Measurements from ENCODE around the gene CRYBB1. TPM values are rescaled to one million over a fixed set of nuclear protein-coding genes. Genes with fewer than 3 reads are reported as not detected.

The CRYBB1 gene
- polyA plus RNA-seq, 1 experiment = not detected

- Histone ChIP-seq H3K27ac (ENCODE audit: low read depth, low read length) (no peak overlapping the region), H3K27me3 (ENCODE audit: control insufficient read depth, insufficient read depth, low read length) (no peaks in the 10 kb centered on the region), H3K4me3 (ENCODE audit: low read depth, low read length) (no peak overlapping the region), H3K9me3 (ENCODE audit: control insufficient read depth, insufficient read depth, low read length) (no peaks in the 10 kb centered on the region)
- TF ChIP-seq, protein P1, sequence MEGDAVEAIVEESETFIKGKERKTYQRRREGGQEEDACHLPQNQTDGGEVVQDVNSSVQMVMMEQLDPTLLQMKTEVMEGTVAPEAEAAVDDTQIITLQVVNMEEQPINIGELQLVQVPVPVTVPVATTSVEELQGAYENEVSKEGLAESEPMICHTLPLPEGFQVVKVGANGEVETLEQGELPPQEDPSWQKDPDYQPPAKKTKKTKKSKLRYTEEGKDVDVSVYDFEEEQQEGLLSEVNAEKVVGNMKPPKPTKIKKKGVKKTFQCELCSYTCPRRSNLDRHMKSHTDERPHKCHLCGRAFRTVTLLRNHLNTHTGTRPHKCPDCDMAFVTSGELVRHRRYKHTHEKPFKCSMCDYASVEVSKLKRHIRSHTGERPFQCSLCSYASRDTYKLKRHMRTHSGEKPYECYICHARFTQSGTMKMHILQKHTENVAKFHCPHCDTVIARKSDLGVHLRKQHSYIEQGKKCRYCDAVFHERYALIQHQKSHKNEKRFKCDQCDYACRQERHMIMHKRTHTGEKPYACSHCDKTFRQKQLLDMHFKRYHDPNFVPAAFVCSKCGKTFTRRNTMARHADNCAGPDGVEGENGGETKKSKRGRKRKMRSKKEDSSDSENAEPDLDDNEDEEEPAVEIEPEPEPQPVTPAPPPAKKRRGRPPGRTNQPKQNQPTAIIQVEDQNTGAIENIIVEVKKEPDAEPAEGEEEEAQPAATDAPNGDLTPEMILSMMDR (IDR thresholded peaks at IDR 0.05; ENCODE audit: low read depth, low read length) = no peak
- ChIA-PET POLR2A (no interaction called here), CTCF (no interaction called here)
- no peak for DNase-seq (ENCODE audit: low read depth, low spot score)
These were observed 47.7 kb downstream of the CRYBB1 start for GRCh38 chr22:26570115-26570514.

- DNase-seq (ENCODE audit: low read depth, low spot score) = no peak
- no peaks in the 10 kb centered on the region for H3K27me3 ChIP-seq (ENCODE audit: control insufficient read depth, insufficient read depth, low read length)
- CTCF ChIA-PET = no interaction called here
These were observed 49.6 kb downstream of the CRYBB1 start for GRCh38 chr22:26568207-26568706.

DNA sequence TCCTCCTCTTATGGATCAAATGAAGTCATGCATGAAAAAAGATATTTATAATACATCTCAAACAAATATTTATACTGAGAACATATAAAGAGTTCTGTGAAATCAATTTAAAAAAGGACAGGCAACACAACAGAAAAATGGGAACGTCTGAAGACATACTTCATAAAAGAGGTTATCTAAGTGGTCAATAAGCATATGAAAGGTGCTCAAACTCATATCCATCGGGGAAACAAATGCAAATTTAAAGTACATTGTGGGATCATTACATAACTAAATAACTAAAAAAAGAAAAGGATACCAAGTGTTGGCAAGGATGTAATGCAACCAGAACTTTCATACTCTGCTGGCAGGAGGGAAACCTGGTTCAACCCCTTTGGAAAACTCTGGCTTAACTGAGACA is 50.2 kb downstream of the CRYBB1 start:
- H3K9me3 ChIP-seq (ENCODE audit: control insufficient read depth, insufficient read depth, low read length) = no peaks in the 10 kb centered on the region
- no peak for DNase-seq (ENCODE audit: low read depth, low spot score)
- TF ChIP-seq, protein P1 (IDR thresholded peaks at IDR 0.05; ENCODE audit: low read depth, low read length) = no peak
- H3K4me3 ChIP-seq (ENCODE audit: low read depth, low read length) = no peak overlapping the region
- ChIA-PET POLR2A (interaction anchor here (0.5 kb wide), 1 partner anchor 15 kb away, joined by 3 read pairs; no protein-coding TSS in a partner anchor), CTCF (no interaction called here)
- H3K27me3 ChIP-seq (ENCODE audit: control insufficient read depth, insufficient read depth, low read length) = no peaks in the 10 kb centered on the region
- no peak overlapping the region for H3K27ac ChIP-seq (ENCODE audit: low read depth, low read length)

More at GRCh38 chr22:26568207-26568706, 49.6 kb downstream of the CRYBB1 start:
- POLR2A ChIA-PET = no interaction called here
- no peak overlapping the region for H3K27ac ChIP-seq (ENCODE audit: low read depth, low read length)
- TF ChIP-seq, protein P1 (IDR thresholded peaks at IDR 0.05; ENCODE audit: low read depth, low read length) = no peak
- no peaks in the 10 kb centered on the region for H3K9me3 ChIP-seq (ENCODE audit: control insufficient read depth, insufficient read depth, low read length)
- no peak overlapping the region for H3K4me3 ChIP-seq (ENCODE audit: low read depth, low read length)

DNA sequence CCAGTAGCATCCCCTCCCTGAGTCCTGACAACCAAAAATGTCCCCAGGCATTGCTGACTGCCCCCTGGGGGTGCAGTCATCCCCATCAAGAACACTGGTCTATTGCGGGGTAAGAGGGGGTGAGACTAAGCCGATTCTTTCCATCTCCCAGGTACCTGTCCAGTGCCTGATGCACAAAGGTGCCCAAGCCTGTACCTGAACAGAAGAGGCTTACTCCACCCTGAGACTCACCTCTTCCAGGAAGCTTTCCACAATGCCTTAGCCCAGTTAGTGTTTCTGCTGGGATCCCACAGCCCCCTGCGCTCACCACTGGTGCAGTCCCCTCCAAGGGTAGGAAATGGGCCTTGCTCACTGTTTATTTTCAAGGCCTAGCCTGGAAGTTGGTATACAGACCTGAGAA is 50.8 kb downstream of the CRYBB1 start:
- DNase-seq (ENCODE audit: low read depth, low spot score) = no peak
- Histone ChIP-seq H3K27ac (ENCODE audit: low read depth, low read length) (no peak overlapping the region), H3K9me3 (ENCODE audit: control insufficient read depth, insufficient read depth, low read length) (no peaks in the 10 kb centered on the region), H3K27me3 (ENCODE audit: control insufficient read depth, insufficient read depth, low read length) (no peaks in the 10 kb centered on the region), H3K4me3 (ENCODE audit: low read depth, low read length) (no peak overlapping the region)
- ChIA-PET POLR2A (no interaction called here), CTCF (no interaction called here)
- TF ChIP-seq, protein P1 (IDR thresholded peaks at IDR 0.05; ENCODE audit: low read depth, low read length) = no peak

GRCh38 chr22:26565889-26566288 is 51.9 kb downstream of the CRYBB1 start:
- no peak for DNase-seq (ENCODE audit: low read depth, low spot score)
- no peaks in the 10 kb centered on the region for H3K9me3 ChIP-seq (ENCODE audit: control insufficient read depth, insufficient read depth, low read length)
- H3K27ac ChIP-seq (ENCODE audit: low read depth, low read length) = no peak overlapping the region
- ChIA-PET POLR2A (no interaction called here), CTCF (no interaction called here)
- TF ChIP-seq, protein P1 (IDR thresholded peaks at IDR 0.05; ENCODE audit: low read depth, low read length) = no peak
- H3K27me3 ChIP-seq (ENCODE audit: control insufficient read depth, insufficient read depth, low read length) = no peaks in the 10 kb centered on the region
- no peak overlapping the region for H3K4me3 ChIP-seq (ENCODE audit: low read depth, low read length)

All from AG04450 (cell line).